ENCODE results near the gene MCM7. TPM values are rescaled to one million over a fixed set of nuclear protein-coding genes. Genes with fewer than 3 reads are reported as not detected.
A peak's percentile ranks its signal among the peaks of the same experiment; 100 is the strongest.

Gene MCM7
- polyA plus RNA-seq, 1 experiment = 39.5 TPM

- ChIA-PET POLR2A (interaction anchor here (0.6 to 5.2 kb wide), 5 partner anchors 8 to 342 kb away, joined by 3 to 67 read pairs (median 4); partner anchors contain the start of genes AP4M1 and MCM7), CTCF (no interaction called here)
- Histone ChIP-seq H3K27ac (ENCODE audit: low read depth, low read length) (peak overlapping the region; percentile 97), H3K4me3 (ENCODE audit: low read depth, low read length) (no peak overlapping the region), H3K9me3 (ENCODE audit: control insufficient read depth, insufficient read depth, low read length) (no peaks in the 10 kb centered on the region; the same call in 1 of the 2 replicates), H3K27me3 (ENCODE audit: control insufficient read depth, insufficient read depth, low read length) (no peaks in the 10 kb centered on the region)
- TF ChIP-seq CTCF (IDR thresholded peaks at IDR 0.05; ENCODE audit: low read depth, low read length) = no peak
- DNase-seq (ENCODE audit: low read depth, low spot score) = peak; percentile 98
Measured at GRCh38 chr7:100087055-100087750, 14.0 kb downstream of the MCM7 start.

- no peak for TF ChIP-seq CTCF (IDR thresholded peaks at IDR 0.05; ENCODE audit: low read depth, low read length)
- no peak overlapping the region for H3K4me3 ChIP-seq (ENCODE audit: low read depth, low read length)
- no peak for DNase-seq (ENCODE audit: low read depth, low spot score)
- CTCF ChIA-PET = no interaction called here
- no peaks in the 10 kb centered on the region for H3K27me3 ChIP-seq (ENCODE audit: control insufficient read depth, insufficient read depth, low read length)
- no peaks in the 10 kb centered on the region; the same call in 1 of the 2 replicates for H3K9me3 ChIP-seq (ENCODE audit: control insufficient read depth, insufficient read depth, low read length)
- H3K27ac ChIP-seq (ENCODE audit: low read depth, low read length) = peak overlapping the region; percentile 31
- POLR2A ChIA-PET = no interaction called here
Measured at GRCh38 chr7:100085515-100085914, 15.7 kb downstream of the MCM7 start.

GRCh38 chr7:100082978-100083377 lies 18.2 kb downstream of the MCM7 start:
- Histone ChIP-seq H3K27ac (ENCODE audit: low read depth, low read length) (peak overlapping the region; percentile 22), H3K27me3 (ENCODE audit: control insufficient read depth, insufficient read depth, low read length) (no peaks in the 10 kb centered on the region), H3K4me3 (ENCODE audit: low read depth, low read length) (no peak overlapping the region), H3K9me3 (ENCODE audit: control insufficient read depth, insufficient read depth, low read length) (no peaks in the 10 kb centered on the region)
- DNase-seq (ENCODE audit: low read depth, low spot score) = no peak
- ChIA-PET CTCF (interaction anchor here (0.8 to 2.3 kb wide), 13 partner anchors 12 to 169 kb away, joined by 3 to 13 read pairs (median 5); partner anchors contain the start of genes AP4M1 and MCM7), POLR2A (interaction anchor here (0.9 to 1.0 kb wide), 2 partner anchors 17 to 19 kb away, joined by 3 to 6 read pairs; no protein-coding TSS in a partner anchor)
- no peak for TF ChIP-seq CTCF (IDR thresholded peaks at IDR 0.05; ENCODE audit: low read depth, low read length)

- H3K27me3 ChIP-seq (ENCODE audit: control insufficient read depth, insufficient read depth, low read length) = no peaks in the 10 kb centered on the region
- peaks cover 8% of the 10 kb centered on the region for H3K9me3 ChIP-seq (ENCODE audit: control insufficient read depth, insufficient read depth, low read length)
- peak within 1 kb of the TSS; percentile 95 for H3K4me3 ChIP-seq (ENCODE audit: low read depth, low read length)
- CTCF ChIA-PET = interaction anchor here (0.7 to 2.3 kb wide), 8 partner anchors 11 to 167 kb away, joined by 3 to 13 read pairs (median 5); no protein-coding TSS in a partner anchor
- peak; percentile 81 for TF ChIP-seq CTCF (IDR thresholded peaks at IDR 0.05; ENCODE audit: low read depth, low read length)
- peak within 1 kb of the TSS; percentile 84 for H3K27ac ChIP-seq (ENCODE audit: low read depth, low read length)
- DNase-seq (ENCODE audit: low read depth, low spot score) = peak; percentile 99
- POLR2A ChIA-PET = interaction anchor here (0.9 to 1.1 kb wide), 2 partner anchors 20 to 32 kb away, joined by 3 to 4 read pairs; partner anchors contain the start of genes AP4M1, MCM7 and ZSCAN21
Measured at GRCh38 chr7:100081535-100082102, 19.6 kb downstream of the MCM7 start, which contains the start of gene ZNF3. Gene ZNF3, minus strand, starts transcription at chr7:100081723. Its CDS starts 4,366 bp downstream, at chr7:100077357.
